Upper lobe of right lung (tissue), 1 donor: ENCODE data around the gene RBMS3. TPM values are rescaled to one million over a fixed set of nuclear protein-coding genes. Genes with fewer than 3 reads are reported as not detected.

ENCODE experiments used
- ATAC-seq: fragments of 200-7000 bp; cut with Tn5 transposase; one replicate; pipeline ENCODE4 v1.9.1; 2020; ENCODE audit warnings: mild to moderate bottlenecking, moderate library complexity
- DNase-seq: peaks from one replicate; pipeline ENCODE4 v3.0.0-alpha.2; 2020
- H3K27ac ChIP-seq: fragments of 200-600 bp; one replicate; pipeline ENCODE4 v1.8.0; 2022
- H3K27me3 ChIP-seq: fragments of 200-600 bp; one replicate; pipeline ENCODE4 v1.8.0; 2022; ENCODE audit warnings: mild to moderate bottlenecking
- H3K36me3 ChIP-seq: fragments of 200-600 bp; one replicate; pipeline ENCODE4 v1.8.0; 2022
- H3K4me1 ChIP-seq: fragments of 200-600 bp; one replicate; pipeline ENCODE4 v1.8.0; 2022
- H3K4me3 ChIP-seq: fragments of 200-600 bp; one replicate; pipeline ENCODE4 v1.8.0; 2022; ENCODE audit warnings: mild to moderate bottlenecking
- H3K9me3 ChIP-seq: fragments of 200-600 bp; one replicate; pipeline ENCODE4 v1.8.0; 2022
- intact Hi-C: fragments of 100-400 bp; cut with DNase I; formaldehyde crosslinking; loops from one replicate; pipeline ENCODE4 v1.11.0; 2022
- total RNA-seq: library from RNA; stranded (reverse); fragmentation: NEBNext Ultra II Directional; extraction: Animal tissue kit (Norgen Biotek cat#: 25700); gene quantifications from one replicate; pipeline ENCODE4 v1.2.1, GENCODE V29; 2021
- TF ChIP-seq, protein P1 (sequence below): fragments of 200-600 bp; IDR thresholded peaks from one replicate; pipeline ENCODE4 v1.8.0; 2022; ENCODE audit warnings: antibody characterized with exemption
- donor health status: DM: no; HTN: yes; CAD: no; lungs with severe emphysema.

Gene RBMS3
- total RNA-seq, 1 donor from 2014 or later = 85.9 TPM

DNA sequence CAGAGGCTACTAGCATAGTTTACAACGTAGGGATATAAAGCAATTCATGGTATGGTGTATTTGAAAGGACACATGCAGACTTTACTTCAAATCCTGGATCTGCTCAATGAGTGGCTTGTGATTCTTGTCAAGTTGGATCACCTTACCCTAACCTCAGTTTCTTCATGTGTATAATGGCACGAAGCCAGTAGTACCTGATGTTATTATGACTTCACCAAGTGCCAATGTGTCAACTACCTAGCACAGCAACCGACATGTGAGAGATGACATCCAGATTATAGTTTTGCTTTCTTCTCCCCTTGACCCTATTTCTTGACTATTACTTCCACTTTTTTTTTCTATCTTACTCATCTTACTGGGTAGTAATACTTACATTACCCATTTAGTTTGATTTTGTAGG, 304.5 kb downstream of the RBMS3 start:
- TF ChIP-seq, protein P1, sequence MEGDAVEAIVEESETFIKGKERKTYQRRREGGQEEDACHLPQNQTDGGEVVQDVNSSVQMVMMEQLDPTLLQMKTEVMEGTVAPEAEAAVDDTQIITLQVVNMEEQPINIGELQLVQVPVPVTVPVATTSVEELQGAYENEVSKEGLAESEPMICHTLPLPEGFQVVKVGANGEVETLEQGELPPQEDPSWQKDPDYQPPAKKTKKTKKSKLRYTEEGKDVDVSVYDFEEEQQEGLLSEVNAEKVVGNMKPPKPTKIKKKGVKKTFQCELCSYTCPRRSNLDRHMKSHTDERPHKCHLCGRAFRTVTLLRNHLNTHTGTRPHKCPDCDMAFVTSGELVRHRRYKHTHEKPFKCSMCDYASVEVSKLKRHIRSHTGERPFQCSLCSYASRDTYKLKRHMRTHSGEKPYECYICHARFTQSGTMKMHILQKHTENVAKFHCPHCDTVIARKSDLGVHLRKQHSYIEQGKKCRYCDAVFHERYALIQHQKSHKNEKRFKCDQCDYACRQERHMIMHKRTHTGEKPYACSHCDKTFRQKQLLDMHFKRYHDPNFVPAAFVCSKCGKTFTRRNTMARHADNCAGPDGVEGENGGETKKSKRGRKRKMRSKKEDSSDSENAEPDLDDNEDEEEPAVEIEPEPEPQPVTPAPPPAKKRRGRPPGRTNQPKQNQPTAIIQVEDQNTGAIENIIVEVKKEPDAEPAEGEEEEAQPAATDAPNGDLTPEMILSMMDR = no peak
- no peak overlapping the region for H3K27ac ChIP-seq
- H3K9me3 ChIP-seq = no peaks in the 10 kb centered on the region
- H3K36me3 ChIP-seq = no peaks in the 10 kb centered on the region
- no peak for DNase-seq
- no peaks in the 10 kb centered on the region for H3K27me3 ChIP-seq
- intact Hi-C loops = no loop called here
- no peak for ATAC-seq
- H3K4me1 ChIP-seq = no peaks in the 10 kb centered on the region
- no peak overlapping the region for H3K4me3 ChIP-seq

DNA sequence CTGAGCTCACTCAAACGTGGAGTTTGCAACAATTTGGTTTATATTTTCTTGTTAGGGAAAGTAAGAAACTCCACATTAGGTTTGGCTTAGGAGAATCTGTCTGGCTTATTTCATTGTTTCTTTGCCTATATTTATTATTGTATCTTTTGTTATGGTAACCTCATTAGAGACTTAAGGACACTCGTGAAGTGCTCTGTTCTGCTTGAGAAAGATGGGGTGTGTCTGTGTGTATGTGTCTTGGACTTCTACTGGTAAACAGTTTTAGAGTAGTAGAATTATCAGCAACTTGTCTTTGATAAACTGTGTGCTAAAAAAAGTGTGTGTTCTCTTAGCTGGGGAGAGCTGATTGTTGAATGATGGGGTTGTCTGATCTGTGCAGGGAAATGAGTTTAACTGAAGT, 306.5 kb downstream of the RBMS3 start:
- DNase-seq (no peak), ATAC-seq (peak; percentile 35)
- intact Hi-C loops = no loop called here
- Histone ChIP-seq H3K27me3 (no peaks in the 10 kb centered on the region), H3K36me3 (no peaks in the 10 kb centered on the region), H3K9me3 (no peaks in the 10 kb centered on the region), H3K27ac (no peak overlapping the region), H3K4me3 (no peak overlapping the region), H3K4me1 (no peaks in the 10 kb centered on the region)
- TF ChIP-seq, protein P1 = no peak

DNA sequence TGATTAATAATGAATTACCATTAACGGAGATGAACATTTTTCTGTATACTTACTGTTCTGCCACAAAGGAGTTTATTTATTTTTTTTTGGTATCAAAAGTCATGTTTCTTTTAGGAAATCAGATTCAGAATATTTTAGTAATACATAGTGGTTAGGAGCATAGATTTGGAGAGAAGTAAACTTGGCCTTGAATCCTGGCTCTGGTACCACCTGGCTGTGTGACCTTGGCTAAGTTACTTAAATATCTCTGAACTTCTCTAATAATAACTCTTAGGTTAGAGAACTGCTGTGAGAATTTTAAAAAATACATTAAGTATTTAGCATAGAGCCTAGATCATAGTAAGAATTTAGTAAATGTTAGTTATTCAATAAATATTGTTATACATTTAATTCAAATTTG, 309.1 kb downstream of the RBMS3 start:
- Histone ChIP-seq H3K9me3 (no peaks in the 10 kb centered on the region), H3K27me3 (no peaks in the 10 kb centered on the region), H3K4me3 (no peak overlapping the region), H3K4me1 (no peaks in the 10 kb centered on the region), H3K27ac (no peak overlapping the region), H3K36me3 (no peaks in the 10 kb centered on the region)
- intact Hi-C loops = no loop called here
- DNase-seq = no peak
- ATAC-seq = no peak
- TF ChIP-seq, protein P1 = no peak

DNA sequence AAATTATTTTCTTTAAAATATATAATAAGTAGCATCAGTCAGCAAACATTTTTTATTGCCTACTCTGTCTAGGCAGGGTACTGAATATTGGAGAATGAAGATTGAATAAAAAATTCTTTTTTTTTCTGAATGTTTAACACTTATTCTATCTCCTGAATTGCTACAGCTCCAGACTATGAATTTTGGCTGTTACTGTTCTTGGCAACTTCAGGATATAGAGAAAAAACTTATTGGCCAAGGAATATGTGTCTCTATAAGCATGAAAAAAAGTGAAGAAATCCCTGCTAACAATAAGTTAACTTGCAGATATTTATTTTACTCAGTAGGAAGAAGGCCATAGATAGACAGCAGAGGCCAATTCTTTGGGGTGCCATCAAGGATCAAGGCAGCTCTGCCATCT, 309.6 kb downstream of the RBMS3 start:
- Histone ChIP-seq H3K9me3 (no peaks in the 10 kb centered on the region), H3K4me1 (no peaks in the 10 kb centered on the region), H3K36me3 (no peaks in the 10 kb centered on the region), H3K4me3 (no peak overlapping the region), H3K27me3 (no peaks in the 10 kb centered on the region), H3K27ac (no peak overlapping the region)
- DNase-seq (no peak), ATAC-seq (no peak)
- TF ChIP-seq, protein P1 = no peak
- intact Hi-C loops = no loop called here

DNA sequence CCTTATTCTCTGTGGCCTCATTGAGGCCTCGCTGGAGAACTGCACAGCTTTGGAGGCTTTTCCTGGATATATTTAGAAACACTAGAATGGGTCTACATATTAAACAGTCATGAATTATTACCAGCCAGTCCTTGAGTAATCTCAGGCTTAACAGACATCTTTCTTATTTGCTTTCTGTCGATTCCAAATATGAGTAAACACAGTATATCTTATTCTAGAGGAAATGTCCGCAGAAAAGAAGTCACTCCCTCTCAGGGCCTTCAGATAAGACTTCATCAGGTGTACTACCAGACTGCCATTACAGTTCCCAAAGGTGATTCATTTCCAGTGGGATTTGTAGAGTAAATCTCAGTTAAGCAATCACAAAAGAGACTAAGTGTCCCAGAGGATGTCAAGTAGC, 310.7 kb downstream of the RBMS3 start:
- intact Hi-C loops = no loop called here
- H3K4me3 ChIP-seq = no peak overlapping the region
- H3K9me3 ChIP-seq = no peaks in the 10 kb centered on the region
- DNase-seq (no peak), ATAC-seq (no peak)
- no peaks in the 10 kb centered on the region for H3K36me3 ChIP-seq
- H3K27me3 ChIP-seq = no peaks in the 10 kb centered on the region
- H3K4me1 ChIP-seq = no peaks in the 10 kb centered on the region
- H3K27ac ChIP-seq = no peak overlapping the region
- TF ChIP-seq, protein P1 = no peak

DNA sequence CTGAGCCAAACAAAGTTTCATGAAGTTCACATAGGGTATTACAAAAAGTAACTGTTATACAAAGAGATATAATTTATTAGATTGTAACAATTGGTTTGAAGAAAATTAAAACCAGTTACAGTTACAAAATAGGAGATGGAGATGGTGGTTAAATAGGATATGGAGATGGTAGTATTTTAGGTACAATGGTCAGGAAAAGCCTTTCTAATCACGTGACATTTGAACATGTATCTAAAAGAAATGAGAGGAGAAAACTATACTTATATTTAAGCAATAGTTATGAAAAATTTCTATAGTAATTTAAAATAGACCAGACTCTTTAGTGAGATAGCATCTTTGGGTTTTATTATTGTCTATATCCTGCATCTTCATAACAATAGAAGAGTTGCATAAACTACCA, 312.9 kb downstream of the RBMS3 start:
- intact Hi-C loops = no loop called here
- TF ChIP-seq, protein P1 = no peak
- no peaks in the 10 kb centered on the region for H3K36me3 ChIP-seq
- H3K4me1 ChIP-seq = no peaks in the 10 kb centered on the region
- ATAC-seq (no peak), DNase-seq (no peak)
- no peak overlapping the region for H3K27ac ChIP-seq
- H3K9me3 ChIP-seq = no peaks in the 10 kb centered on the region
- H3K4me3 ChIP-seq = no peak overlapping the region
- no peaks in the 10 kb centered on the region for H3K27me3 ChIP-seq
